GM12873 (cell line): Measurements from ENCODE around the gene PARD3B.

Experiments
- TF ChIP-seq, protein P1 (sequence below): IDR thresholded peaks from 2 replicates; pipeline ENCODE4 v1.5.1; 2012; ENCODE audit warnings: low read depth, mild to moderate bottlenecking, moderate library complexity, low read length, control low read depth; ENCODE audit not compliant: insufficient read depth; ENCODE audit errors: missing control alignments

Gene PARD3B

DNA sequence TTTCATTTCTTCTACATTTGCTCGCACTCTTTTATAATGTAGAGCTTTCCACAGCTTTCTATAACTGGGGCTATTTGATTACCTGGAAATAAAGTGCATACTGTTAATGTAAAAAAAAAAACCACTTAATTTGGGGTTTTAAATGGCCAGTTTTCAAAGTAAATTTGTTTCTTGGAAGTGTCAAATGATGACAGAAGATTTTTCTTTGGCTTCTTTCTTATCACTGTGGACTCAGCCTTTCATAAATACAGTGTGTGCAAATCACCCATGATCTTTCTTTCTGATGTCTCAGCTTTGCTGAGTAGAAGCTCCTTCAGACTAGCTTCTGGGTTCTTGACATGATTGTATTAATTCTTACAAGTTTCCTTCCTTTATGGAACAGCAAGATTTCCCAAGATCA lies 525.6 kb downstream of the PARD3B start:
- TF ChIP-seq, protein P1, sequence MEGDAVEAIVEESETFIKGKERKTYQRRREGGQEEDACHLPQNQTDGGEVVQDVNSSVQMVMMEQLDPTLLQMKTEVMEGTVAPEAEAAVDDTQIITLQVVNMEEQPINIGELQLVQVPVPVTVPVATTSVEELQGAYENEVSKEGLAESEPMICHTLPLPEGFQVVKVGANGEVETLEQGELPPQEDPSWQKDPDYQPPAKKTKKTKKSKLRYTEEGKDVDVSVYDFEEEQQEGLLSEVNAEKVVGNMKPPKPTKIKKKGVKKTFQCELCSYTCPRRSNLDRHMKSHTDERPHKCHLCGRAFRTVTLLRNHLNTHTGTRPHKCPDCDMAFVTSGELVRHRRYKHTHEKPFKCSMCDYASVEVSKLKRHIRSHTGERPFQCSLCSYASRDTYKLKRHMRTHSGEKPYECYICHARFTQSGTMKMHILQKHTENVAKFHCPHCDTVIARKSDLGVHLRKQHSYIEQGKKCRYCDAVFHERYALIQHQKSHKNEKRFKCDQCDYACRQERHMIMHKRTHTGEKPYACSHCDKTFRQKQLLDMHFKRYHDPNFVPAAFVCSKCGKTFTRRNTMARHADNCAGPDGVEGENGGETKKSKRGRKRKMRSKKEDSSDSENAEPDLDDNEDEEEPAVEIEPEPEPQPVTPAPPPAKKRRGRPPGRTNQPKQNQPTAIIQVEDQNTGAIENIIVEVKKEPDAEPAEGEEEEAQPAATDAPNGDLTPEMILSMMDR = no peak

DNA sequence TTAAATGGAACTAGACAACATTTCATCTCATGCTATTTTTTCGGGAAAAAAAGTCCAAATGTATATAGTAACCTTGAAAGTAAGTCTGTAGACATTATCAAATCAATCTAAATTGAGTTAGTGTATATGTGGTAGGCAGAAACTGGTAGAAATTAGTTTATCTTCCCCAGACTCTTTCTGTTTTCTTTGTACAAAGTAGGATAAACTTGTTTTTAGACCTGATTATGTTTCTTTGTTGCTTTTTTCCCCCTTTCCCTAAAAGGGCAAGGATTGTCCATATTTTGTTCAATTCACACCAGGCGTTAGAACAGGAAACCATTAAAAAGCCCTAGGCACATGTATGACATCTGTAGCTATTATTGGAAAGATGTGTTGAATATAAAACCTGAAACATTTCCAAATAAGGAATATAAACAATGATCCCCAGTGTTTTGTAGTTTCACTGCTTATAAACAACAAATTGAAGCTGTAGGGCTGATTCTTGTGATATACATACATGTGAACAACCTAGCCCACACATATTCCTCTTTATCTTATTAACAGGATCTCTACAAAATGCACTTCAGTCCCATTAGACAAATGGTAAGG lies 528.3 kb downstream of the PARD3B start:
- TF ChIP-seq, protein P1 = no peak

DNA sequence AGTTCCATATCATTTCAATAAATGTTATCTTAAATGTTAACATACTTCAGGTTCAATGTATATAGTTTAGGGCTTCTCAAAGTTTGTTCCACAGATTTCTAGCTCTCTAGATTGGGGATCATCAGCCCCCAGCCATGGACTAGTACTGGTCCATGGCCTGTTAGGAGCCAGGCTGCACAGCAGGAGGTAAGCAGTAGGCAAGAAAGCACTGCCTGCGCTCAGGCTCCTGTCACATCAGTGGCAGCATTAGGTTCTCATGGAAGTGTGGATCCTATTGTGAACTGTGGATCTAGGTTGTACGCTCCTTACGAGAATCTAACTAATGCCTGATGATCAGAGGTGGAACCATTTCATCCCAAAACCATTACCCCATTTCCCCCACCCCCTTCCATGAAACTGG lies 531.1 kb downstream of the PARD3B start:
- TF ChIP-seq, protein P1 = no peak

DNA sequence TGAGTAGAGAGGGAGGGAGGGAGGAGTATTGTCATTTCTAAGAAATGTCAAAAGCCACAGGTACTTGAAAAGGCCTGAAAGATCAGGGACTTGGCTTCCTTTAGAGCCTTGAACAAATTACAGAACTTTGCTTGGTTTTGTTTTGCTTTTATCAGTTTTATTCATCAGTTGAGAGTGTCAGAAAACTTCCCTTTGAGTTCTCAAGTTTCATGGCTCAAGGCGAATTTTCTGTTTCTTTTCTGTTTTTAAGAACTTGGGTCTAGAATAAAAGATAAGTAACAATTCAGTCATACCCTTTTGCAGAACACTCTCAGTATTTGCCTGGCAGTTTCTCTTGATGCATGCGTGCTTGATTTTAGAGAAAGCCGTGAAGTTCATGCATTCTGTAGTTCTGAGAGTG lies 531.9 kb downstream of the PARD3B start:
- TF ChIP-seq, protein P1 = no peak

DNA sequence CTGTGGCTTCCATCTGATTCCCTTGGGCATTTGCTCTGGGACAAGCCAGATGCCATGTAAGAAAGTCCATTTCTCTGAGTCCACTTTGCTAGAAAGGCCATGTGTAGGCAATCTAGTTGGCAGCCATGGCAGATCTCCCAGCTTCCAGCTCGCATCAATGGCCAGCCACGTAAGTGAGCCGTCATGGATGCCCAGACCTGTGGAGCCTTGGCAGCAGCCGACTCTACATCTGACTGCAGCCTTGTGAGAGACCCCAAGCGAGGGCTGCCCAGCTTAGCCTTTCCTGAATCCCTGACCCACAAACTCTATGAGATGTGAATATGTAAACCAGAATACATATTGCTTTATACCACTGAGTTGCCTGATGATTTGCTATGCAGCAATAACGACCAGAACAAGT lies 533.5 kb downstream of the PARD3B start:
- TF ChIP-seq, protein P1 = no peak

DNA sequence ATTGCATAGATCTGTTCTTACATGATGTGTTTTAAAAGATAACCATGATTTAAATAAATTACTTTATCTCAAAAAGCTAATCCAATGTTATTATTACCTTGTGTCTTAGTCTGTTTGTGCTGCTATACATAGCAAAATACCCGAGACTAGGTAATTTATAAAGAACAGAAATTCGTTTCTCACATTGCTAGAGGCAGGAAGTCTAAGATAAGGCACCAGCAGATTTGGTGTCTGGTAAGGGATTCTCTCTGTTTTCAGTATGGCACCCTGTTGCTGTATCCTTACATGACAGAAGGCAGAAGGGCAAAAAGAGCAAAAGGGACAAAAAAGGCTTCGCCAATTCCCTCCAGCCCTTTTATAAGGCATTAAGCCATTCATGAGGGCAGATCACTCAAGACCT lies 533.9 kb downstream of the PARD3B start:
- TF ChIP-seq, protein P1 = no peak

DNA sequence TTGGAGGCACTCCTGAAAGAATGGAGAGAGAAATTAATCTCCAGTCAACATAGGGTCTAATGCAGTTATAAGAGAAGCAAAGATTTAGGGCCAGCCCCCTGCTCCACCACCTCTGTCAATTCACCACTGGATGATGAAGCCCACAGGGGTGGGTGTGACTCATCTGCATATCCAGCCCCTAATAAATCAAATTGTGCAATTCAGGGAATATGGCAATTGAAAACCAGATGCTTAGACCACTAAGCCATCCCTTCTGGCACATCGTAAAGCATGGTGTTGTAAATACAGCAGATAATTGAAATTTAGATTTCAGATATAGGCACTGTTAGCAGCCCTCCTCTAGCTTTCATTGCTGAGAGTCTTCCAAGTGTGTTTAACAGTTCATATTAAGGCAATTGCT lies 541.4 kb downstream of the PARD3B start:
- TF ChIP-seq, protein P1 = no peak

DNA sequence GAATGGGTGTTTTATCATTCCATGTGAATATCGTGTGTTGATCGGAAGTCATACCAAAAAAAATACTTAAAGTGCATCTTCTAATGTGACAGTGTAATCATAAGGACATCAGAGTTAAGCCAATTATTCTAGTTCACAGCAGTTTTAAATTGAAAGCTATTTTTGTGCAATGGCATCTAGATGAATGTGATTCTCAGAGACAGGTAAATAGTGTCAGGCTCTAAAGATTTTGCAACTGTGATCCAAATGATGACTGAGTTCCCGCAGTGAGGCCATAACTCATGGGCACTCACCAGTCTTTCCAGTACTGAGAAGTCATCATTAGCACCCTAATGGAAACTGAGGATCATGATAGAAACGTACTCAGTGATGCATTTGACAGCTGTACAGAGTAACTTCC lies 542.6 kb downstream of the PARD3B start:
- TF ChIP-seq, protein P1 = no peak
